Right lobe of liver (tissue), 6 donors: ENCODE measurements around the gene MYH15. TPM values are rescaled to one million over a fixed set of nuclear protein-coding genes. Genes with fewer than 3 reads are reported as not detected.

ENCODE experiments used
- ATAC-seq, 4 donors: fragments of 200-7000 bp; cut with Tn5 transposase; one replicate each; pipeline ENCODE4 v1.9.1; 2020; ENCODE audit warnings: mild to moderate bottlenecking in 4 of 4, moderate library complexity in 4 of 4
- DNase-seq, 3 donors: peaks; one replicate each; pipeline ENCODE4 v3.0.0-alpha.2; 2020
- H3K27ac ChIP-seq, 3 donors: fragments of 200-600 bp; one replicate each; pipeline ENCODE4 v1.8.0; 2022
- H3K27me3 ChIP-seq, 2 donors: fragments of 200-600 bp; one replicate each; pipeline ENCODE4 v1.8.0; 2022
- H3K36me3 ChIP-seq, 4 donors: fragments of 200-600 bp; sonication (generic) in 1 of 4; one replicate each; pipeline versions ENCODE4 v1.5.1 to v1.8.0; 2017 to 2022; ENCODE audit warnings: control low read depth in 1 of 4
- H3K4me1 ChIP-seq, 4 donors: fragments of 200-600 bp; sonication (generic) in 1 of 4; one replicate each; pipeline versions ENCODE4 v1.5.1 to v1.8.0; 2017 to 2022; ENCODE audit warnings: control low read depth in 1 of 4
- H3K4me3 ChIP-seq, 3 donors: fragments of 200-600 bp; one replicate each; pipeline ENCODE4 v1.8.0; 2022
- H3K9me3 ChIP-seq, 4 donors: fragments of 200-600 bp; sonication (generic) in 1 of 4; one replicate each; pipeline versions ENCODE4 v1.5.1 to v1.8.0; 2017 to 2022; ENCODE audit warnings: control low read depth in 1 of 4
- POLR2A ChIP-seq: fragments of 450-650 bp; IDR thresholded peaks from one replicate; pipeline ENCODE4 v1.6.1; 2017; ENCODE audit warnings: antibody characterized with exemption, mild to moderate bottlenecking
- WGBS: methylation state at CpG from one replicate; pipeline ENCODE4 v1.1.6; 2018; ENCODE audit warnings: low coverage, low lambda C conversion rate; ENCODE audit not compliant: insufficient coverage; ENCODE audit errors: missing lambda C conversion rate; 5-methylcytosine and 5-hydroxymethylcytosine counted together
- intact Hi-C, 2 donors: fragments of 100-400 bp; cut with DNase I; formaldehyde crosslinking; loops; one replicate each; pipeline versions ENCODE4 v1.11.2 to v1.14.1; 2022
- total RNA-seq, 6 experiments: library from RNA; depleted of rRNA in 2 of 6; stranded (reverse); fragments of >200 nt in 2 of 6; fragmentation: NEBNext Ultra II Directional in 3 of 6; extraction: Animal tissue kit (Norgen Biotek cat#: 25700) in 3 of 6; gene quantifications; one replicate each; pipeline versions ENCODE4 v1.1.0 to v1.2.4, GENCODE V29; 2016 to 2023
- TF ChIP-seq, protein P1 (sequence below), 4 donors: fragments of 200-600 bp in 3 of 4; fragments of 450-650 bp in 1 of 4; IDR thresholded peaks; one replicate each; pipeline versions ENCODE4 v1.5.1 to v1.8.0; 2016 to 2022; ENCODE audit warnings: antibody characterized with exemption in 4 of 4, mild to moderate bottlenecking in 2 of 4
- donor health status: DM: no; HTN: yes; CAD: no.
- donor health status: DM: no; HTN: no; CAD: no.
- donor health status: DM: no; HTN: no; CAD: no.
- donor health status: DM: no; HTN: yes; CAD: no.
- donor health status: DM: no; HTN: yes; CAD: no.

The MYH15 gene
- total RNA-seq, 6 experiments from 2014 or later: not detected

DNA sequence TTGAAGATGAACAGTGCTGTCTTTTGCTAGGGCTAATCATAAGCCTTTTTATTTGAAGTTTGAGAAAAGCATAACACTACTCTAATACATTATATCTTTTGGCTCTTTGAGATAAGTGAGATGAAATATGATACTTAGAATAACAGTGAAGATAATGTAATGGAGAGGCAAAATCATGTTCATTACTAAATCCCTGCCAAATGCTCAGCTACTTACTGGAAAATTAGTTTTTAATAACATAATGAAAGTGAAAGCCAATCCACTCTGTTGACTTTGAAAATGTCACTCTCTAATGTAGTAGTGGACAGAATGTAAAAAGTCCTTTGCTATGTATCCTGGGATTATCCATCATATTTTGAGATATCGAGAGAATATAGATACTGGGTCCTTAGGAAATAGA is 35.9 kb upstream of the MYH15 start:
- ATAC-seq (peak in 3 of 4 donors; percentile 40 to 68 (median 50)), DNase-seq (no peak)
- TF ChIP-seq POLR2A: no peak
- TF ChIP-seq, protein P1, sequence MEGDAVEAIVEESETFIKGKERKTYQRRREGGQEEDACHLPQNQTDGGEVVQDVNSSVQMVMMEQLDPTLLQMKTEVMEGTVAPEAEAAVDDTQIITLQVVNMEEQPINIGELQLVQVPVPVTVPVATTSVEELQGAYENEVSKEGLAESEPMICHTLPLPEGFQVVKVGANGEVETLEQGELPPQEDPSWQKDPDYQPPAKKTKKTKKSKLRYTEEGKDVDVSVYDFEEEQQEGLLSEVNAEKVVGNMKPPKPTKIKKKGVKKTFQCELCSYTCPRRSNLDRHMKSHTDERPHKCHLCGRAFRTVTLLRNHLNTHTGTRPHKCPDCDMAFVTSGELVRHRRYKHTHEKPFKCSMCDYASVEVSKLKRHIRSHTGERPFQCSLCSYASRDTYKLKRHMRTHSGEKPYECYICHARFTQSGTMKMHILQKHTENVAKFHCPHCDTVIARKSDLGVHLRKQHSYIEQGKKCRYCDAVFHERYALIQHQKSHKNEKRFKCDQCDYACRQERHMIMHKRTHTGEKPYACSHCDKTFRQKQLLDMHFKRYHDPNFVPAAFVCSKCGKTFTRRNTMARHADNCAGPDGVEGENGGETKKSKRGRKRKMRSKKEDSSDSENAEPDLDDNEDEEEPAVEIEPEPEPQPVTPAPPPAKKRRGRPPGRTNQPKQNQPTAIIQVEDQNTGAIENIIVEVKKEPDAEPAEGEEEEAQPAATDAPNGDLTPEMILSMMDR (IDR thresholded peaks at IDR 0.05): no peak
- WGBS: 67% methylated on average over 1 of the region's 1 CpG
- no peaks in the 10 kb centered on the region for H3K4me1 ChIP-seq
- no peaks in the 10 kb centered on the region for H3K27me3 ChIP-seq
- no peak overlapping the region for H3K4me3 ChIP-seq
- no peaks in the 10 kb centered on the region for H3K36me3 ChIP-seq
- H3K9me3 ChIP-seq: no peaks in the 10 kb centered on the region
- intact Hi-C loops: no loop called here
- no peak overlapping the region for H3K27ac ChIP-seq

DNA sequence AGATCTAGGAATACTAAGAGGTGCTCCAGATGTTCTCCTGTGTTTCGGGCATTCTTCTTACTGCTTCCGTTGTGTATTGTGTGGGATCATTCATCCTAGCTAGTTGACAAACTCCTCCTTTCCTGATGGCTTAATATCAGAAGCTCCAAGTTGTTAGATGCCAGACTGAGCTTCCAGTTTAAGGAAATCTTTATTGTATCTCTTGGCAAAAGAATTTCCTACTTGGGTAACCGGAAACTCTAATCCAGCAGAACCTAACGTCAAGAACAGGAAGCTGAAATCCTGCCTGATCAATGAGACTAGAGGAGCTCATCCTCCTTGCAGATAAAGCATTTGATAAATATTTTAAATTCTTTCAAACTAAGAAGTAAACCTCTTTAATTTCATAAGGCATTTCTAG is 27.7 kb upstream of the MYH15 start:
- Histone ChIP-seq H3K4me1 (no peaks in the 10 kb centered on the region), H3K27ac (no peak overlapping the region), H3K36me3 (no peaks in the 10 kb centered on the region), H3K27me3 (no peaks in the 10 kb centered on the region), H3K4me3 (no peak overlapping the region), H3K9me3 (no peaks in the 10 kb centered on the region)
- intact Hi-C loops: no loop called here
- 53% methylated on average over 4 of the region's 4 CpGs for WGBS
- TF ChIP-seq POLR2A: no peak
- TF ChIP-seq, protein P1 (IDR thresholded peaks at IDR 0.05): no peak
- DNase-seq: no peak
- ATAC-seq: no peak

DNA sequence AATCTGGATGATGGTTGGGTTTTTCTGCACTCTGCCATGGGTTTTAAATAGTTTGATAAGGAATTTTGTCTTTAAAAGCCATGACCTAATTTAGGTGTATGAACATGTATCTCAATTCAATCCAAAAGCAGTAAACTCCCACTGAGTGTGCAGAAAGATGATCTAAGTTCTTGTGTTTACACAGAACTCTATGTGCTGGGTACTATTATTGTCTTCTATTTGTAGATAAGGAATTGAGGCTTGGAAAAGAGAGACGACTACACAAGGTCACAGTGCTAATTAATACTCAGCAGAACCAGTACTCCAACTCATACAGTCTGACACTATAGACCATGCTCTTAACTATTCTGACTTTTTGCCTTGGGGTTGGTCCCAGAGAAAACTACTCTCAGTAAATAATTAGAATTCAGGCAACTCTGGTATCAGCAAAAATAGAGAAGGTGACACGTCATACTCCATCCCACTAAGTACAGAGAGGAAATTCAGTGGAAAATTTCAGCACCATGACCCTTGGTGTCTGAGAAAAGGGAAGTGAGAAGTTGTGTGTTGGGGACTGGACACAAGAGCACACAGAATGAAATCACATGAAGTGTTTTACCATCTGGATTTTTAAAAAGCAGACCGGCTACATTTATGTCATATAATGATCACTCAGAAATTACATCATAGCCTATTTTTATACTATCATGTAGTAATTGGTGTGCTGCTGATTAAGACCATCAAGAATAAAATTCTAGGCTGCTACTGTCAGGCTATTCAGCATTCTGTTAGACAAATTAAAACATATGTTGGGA is 18.3 kb upstream of the MYH15 start:
- Histone ChIP-seq H3K4me1 (no peaks in the 10 kb centered on the region), H3K9me3 (no peaks in the 10 kb centered on the region), H3K27me3 (no peaks in the 10 kb centered on the region), H3K36me3 (no peaks in the 10 kb centered on the region), H3K27ac (no peak overlapping the region), H3K4me3 (no peak overlapping the region)
- 29% methylated on average over 3 of the region's 3 CpGs for WGBS
- intact Hi-C loops: no loop called here
- no peak for DNase-seq
- peak; percentile 48 to 80 (median 62) for ATAC-seq
- TF ChIP-seq POLR2A: no peak
- TF ChIP-seq, protein P1 (IDR thresholded peaks at IDR 0.05): no peak

DNA sequence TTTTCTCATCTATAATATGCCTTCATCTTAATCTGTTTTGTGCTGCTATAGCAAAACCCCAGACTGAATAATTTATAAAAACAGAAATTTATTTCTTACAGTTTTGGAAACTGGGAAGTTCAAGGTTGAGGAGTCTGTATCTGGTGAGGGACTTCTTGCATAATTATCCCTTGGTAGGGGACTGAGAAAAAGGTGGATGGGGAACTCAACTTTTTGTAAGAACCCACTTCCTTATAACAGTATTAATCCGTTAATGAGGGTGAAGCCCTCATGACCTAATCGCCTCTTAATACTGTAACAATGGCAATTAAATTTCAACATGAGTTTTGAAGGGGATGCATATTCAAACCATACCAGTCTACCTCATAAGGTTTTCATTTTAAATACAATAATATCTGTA is 17.4 kb upstream of the MYH15 start:
- Histone ChIP-seq H3K36me3 (no peaks in the 10 kb centered on the region), H3K27ac (no peak overlapping the region), H3K4me1 (no peaks in the 10 kb centered on the region), H3K4me3 (no peak overlapping the region), H3K9me3 (no peaks in the 10 kb centered on the region), H3K27me3 (no peaks in the 10 kb centered on the region)
- intact Hi-C loops: no loop called here
- ATAC-seq (peak in 1 of 4 donors; percentile 15), DNase-seq (no peak)
- TF ChIP-seq, protein P1 (IDR thresholded peaks at IDR 0.05): no peak
- no peak for TF ChIP-seq POLR2A
- 21% methylated on average over 2 of the region's 2 CpGs for WGBS
